K562 (cell line): ENCODE data around the gene GPRIN2. TPM values are rescaled to one million over a fixed set of nuclear protein-coding genes. Genes with fewer than 3 reads are reported as not detected.

Experiments used
- ATAC-seq: fragments of 200-7000 bp; cut with Tn5 transposase; 3 replicates; pipeline ENCODE4 v1.9.1; 2020; ENCODE audit warnings: moderate library complexity
- BruUV-seq: library from RNA; stranded (reverse); fragments of 400-500 nt; replicated peaks from 2 replicates; lab custom pipeline; 2021; lab: Mats Ljungman, UMichigan
- CTCF ChIA-PET: fragments of 300-600 bp; formaldehyde crosslinking; extraction: SDS; loops from one replicate; lab custom pipeline; 2021; ENCODE audit warnings: low intra/inter-chr PET ratio; lab: Yijun Ruan, JAX
- POLR2A ChIA-PET: fragments of 300-600, 350-650 bp; sonication (Branson Sonifier 250); formaldehyde crosslinking; extraction: SDS; loops from one replicate; lab custom pipeline; 2021; ENCODE audit warnings: antibody characterized with exemption, inconsistent platforms; lab: Yijun Ruan, JAX
- DNase-seq, 4 experiments: peaks; one replicate each; pipeline versions ENCODE4 v3.0.0 to v3.0.0-alpha.2; 2011 to 2018; ENCODE audit warnings: low spot score in 3 of 4, mixed read lengths in 3 of 4; ENCODE audit errors: extremely low read depth in 1 of 4
- FAIRE-seq: peaks from 2 replicates; lab custom pipeline; 2011; peaks lifted over from hg19 to GRCh38; lab: Jason Lieb, UNC
- H2AFZ ChIP-seq: 2 replicates; pipeline ENCODE4 v1.6.0; 2011; ENCODE audit warnings: low read depth, low read length, control low read depth, inconsistent platforms
- H3K27ac ChIP-seq: fragments of 200-600 bp; 3 replicates; pipeline ENCODE4 v1.8.0; 2011; ENCODE audit warnings: low read depth, mild to moderate bottlenecking, control low read depth, inconsistent platforms, low read length, moderate library complexity, mixed read lengths; ENCODE audit errors: extremely low read depth
- H3K27me3 ChIP-seq, 2 experiments: fragments of 300-600 bp in 1 of 2; 2 replicates in 1 of 2; 3 replicates in 1 of 2; pipeline versions ENCODE4 v1.6.0 to v1.8.0; 2011; ENCODE audit warnings: inconsistent platforms in 2 of 2, low read length in 2 of 2, mild to moderate bottlenecking in 1 of 2, mixed read lengths in 1 of 2, moderate library complexity in 1 of 2; ENCODE audit not compliant: control insufficient read depth in 2 of 2, insufficient read depth in 2 of 2
- H3K36me3 ChIP-seq: fragments of 300-600 bp; 3 replicates; pipeline ENCODE4 v1.8.0; 2011; ENCODE audit warnings: mild to moderate bottlenecking, low read length, inconsistent platforms; ENCODE audit not compliant: control insufficient read depth, insufficient read depth
- H3K4me1 ChIP-seq, 2 experiments: fragments of 200-600 bp in 1 of 2; replicated peaks in 1 of 2; 2 replicates in 1 of 2; 3 replicates in 1 of 2; pipeline versions ENCODE4 v1.5.1 to v1.8.0; 2011; ENCODE audit warnings: inconsistent platforms in 2 of 2, low read length in 2 of 2, mild to moderate bottlenecking in 1 of 2, mixed read lengths in 1 of 2, moderate library complexity in 1 of 2; ENCODE audit not compliant: control insufficient read depth in 2 of 2, insufficient read depth in 2 of 2
- H3K4me2 ChIP-seq: 2 replicates; pipeline ENCODE4 v1.6.1; 2011; ENCODE audit warnings: low read length, control low read depth, inconsistent platforms, mixed read lengths; ENCODE audit not compliant: insufficient read depth
- H3K4me3 ChIP-seq: fragments of 200-600 bp; sonication (generic), shearing (Covaris generic); 2 replicates; pipeline ENCODE4 v1.5.1; 2016; ENCODE audit warnings: control low read depth, inconsistent platforms
- H3K79me2 ChIP-seq: fragments of 200-600 bp; 3 replicates; pipeline ENCODE4 v1.8.0; 2011; ENCODE audit warnings: low read length, inconsistent platforms; ENCODE audit not compliant: control insufficient read depth, insufficient read depth
- H3K9ac ChIP-seq, 2 experiments: 2 replicates each; pipeline versions ENCODE4 v1.6.0 to v1.6.1; 2011; ENCODE audit warnings: low read depth in 2 of 2, low read length in 2 of 2, control low read depth in 1 of 2, inconsistent platforms in 1 of 2, mild to moderate bottlenecking in 1 of 2, mixed read lengths in 1 of 2; ENCODE audit not compliant: insufficient read depth in 1 of 2
- H3K9me1 ChIP-seq: one replicate; pipeline ENCODE4 v1.6.0; 2011; ENCODE audit warnings: inconsistent platforms, mild to moderate bottlenecking, low read length, moderate library complexity; ENCODE audit not compliant: control insufficient read depth, insufficient read depth
- H3K9me3 ChIP-seq: replicated peaks from 2 replicates; pipeline ENCODE4 v1.5.1; 2011; ENCODE audit warnings: low read depth, low read length, inconsistent platforms; ENCODE audit not compliant: control insufficient read depth, insufficient read depth
- H4K20me1 ChIP-seq: replicated peaks from 2 replicates; pipeline ENCODE4 v1.6.1; 2011; ENCODE audit warnings: low read length, inconsistent platforms, mixed read lengths; ENCODE audit not compliant: control insufficient read depth, insufficient read depth
- MCM7 ChIP-seq, 2 experiments: fragments of 450-650 bp; IDR thresholded peaks; 2 replicates each; pipeline ENCODE4 v1.6.1; 2016 to 2018
- NELFE ChIP-seq: IDR thresholded peaks from 2 replicates; pipeline ENCODE4 v1.6.1; 2011; ENCODE audit warnings: mild to moderate bottlenecking; ENCODE audit not compliant: insufficient read depth, insufficient read length
- PHB ChIP-seq: fragments of 250-450 bp; sonication (Bioruptor Pico); IDR thresholded peaks from 2 replicates; pipeline ENCODE4 v1.5.0; 2021
- POLR2B ChIP-seq: fragments of 450-650 bp; IDR thresholded peaks from 2 replicates; pipeline ENCODE4 v1.6.1; 2018; ENCODE audit warnings: low read depth; ENCODE audit not compliant: partially characterized antibody
- RB1 ChIP-seq: fragments of 450-650 bp; IDR thresholded peaks from 2 replicates; pipeline ENCODE4 v1.6.1; 2017; ENCODE audit warnings: low read depth, mild to moderate bottlenecking
- RBM15 ChIP-seq: fragments of 200-400 bp; formaldehyde crosslinking; IDR thresholded peaks from 2 replicates; pipeline ENCODE4 v1.6.1; 2018; ENCODE audit warnings: mild to moderate bottlenecking, low read length, moderate library complexity; ENCODE audit not compliant: insufficient read depth
- SREBF2 ChIP-seq: sonication (generic); formaldehyde crosslinking; IDR thresholded peaks from 2 replicates; pipeline ENCODE4 v1.4.0; 2020; ENCODE audit warnings: mild to moderate bottlenecking, missing genetic modification reagents
- WGBS: fragments of 100-300 bp; shearing (Covaris generic); methylation state at CpG from one replicate; pipeline ENCODE4 v1.1.6; 2016; ENCODE audit warnings: low coverage, mixed read lengths; ENCODE audit not compliant: insufficient coverage; ENCODE audit errors: missing lambda C conversion rate; 5-methylcytosine and 5-hydroxymethylcytosine counted together
- in situ Hi-C: fragments of 300-500 bp; cut with MboI; formaldehyde crosslinking; loops from 4 replicates; pipeline ENCODE4 v1.15.0; 2018; ENCODE audit warnings: inconsistent platforms, mixed read lengths
- intact Hi-C: fragments of 100-400 bp; cut with micrococcal nuclease; formaldehyde crosslinking; loops from 2 replicates; pipeline ENCODE4 v1.14.2; 2022
- polyA plus RNA-seq, 8 experiments: library from polyadenylated mRNA; depleted of rRNA in 4 of 8; stranded (reverse) in 5 of 8; unstranded in 3 of 8; fragments of >200 nt; fragmentation: Nextera tagmentation in 2 of 8; fragmentation: Illumina TruSeq in 1 of 8; extraction: Ambion mirVana in 2 of 8; extraction: Trizol in 1 of 8; gene quantifications; 2 replicates each; pipeline versions ENCODE4 v1.2.1 to v1.2.3, GENCODE V29; 2011 to 2014; ENCODE audit warnings: inconsistent platforms in 1 of 8, missing spikeins in 1 of 8
- total RNA-seq, 7 experiments: library from RNA; depleted of rRNA in 6 of 7; stranded (reverse); fragments of >200 nt in 6 of 7; fragmentation: Illumina TruSeq in 2 of 7; extraction: Trizol in 2 of 7; gene quantifications; 2 replicates each; pipeline versions ENCODE4 v1.2.1 to v1.2.3, GENCODE V29; 2011 to 2021; ENCODE audit warnings: low replicate concordance in 1 of 7
- TF ChIP-seq, protein P1 (sequence below): sonication (generic); formaldehyde crosslinking; IDR thresholded peaks from 2 replicates; pipeline ENCODE4 v1.8.1; 2022; ENCODE audit warnings: missing genetic modification reagents
- TF ChIP-seq, protein P2 (sequence below): fragments of 250-450 bp; sonication (Bioruptor Pico); IDR thresholded peaks from 2 replicates; pipeline ENCODE4 v1.4.0; 2020; ENCODE audit warnings: mild to moderate bottlenecking, moderate library complexity, borderline replicate concordance
- TF ChIP-seq, protein P3 (sequence below): fragments of 450-650 bp; IDR thresholded peaks from 2 replicates; pipeline ENCODE4 v1.6.1; 2014; ENCODE audit warnings: low read depth, mild to moderate bottlenecking, moderate library complexity, borderline replicate concordance

The GPRIN2 gene
- total and polyA plus RNA-seq, 9 of the 15 experiments (the other 6 are each of a cell fraction or from before 2014, with no cell fraction given): not detected

DNA sequence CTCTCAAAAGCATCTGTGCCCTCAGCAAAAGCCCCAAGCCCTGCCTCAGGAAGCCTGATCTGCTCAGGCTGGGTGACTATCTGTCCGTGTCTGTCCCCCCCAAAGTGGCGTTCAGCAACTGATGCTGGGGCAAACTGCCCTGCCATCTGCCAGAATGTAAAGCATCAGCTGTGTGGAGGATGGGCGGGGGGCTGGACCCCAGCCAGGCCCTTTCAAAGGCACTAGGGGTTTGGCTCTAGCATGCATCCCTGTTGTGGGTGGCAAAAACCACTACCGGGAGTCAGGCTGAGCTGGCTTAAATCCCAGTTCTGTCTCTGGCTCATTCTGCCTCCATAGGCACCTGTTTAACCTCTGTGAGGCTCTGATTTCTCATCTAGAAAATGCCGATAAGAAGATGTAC, 35.5 kb downstream of the GPRIN2 start:
- Histone ChIP-seq H4K20me1 (no peaks in the 10 kb centered on the region; the same call in none of the 2 replicates), H3K9ac (no peak overlapping the region), H3K9me1 (no peaks in the 10 kb centered on the region), H3K79me2 (no peaks in the 10 kb centered on the region), H3K27ac (no peak overlapping the region), H3K36me3 (no peaks in the 10 kb centered on the region), H3K4me2 (no peak overlapping the region), H3K27me3 (peaks cover 16 to 39% of the 10 kb centered on the region in 2 experiments; a peak in 4 of 5 replicates), H3K4me1 (peaks cover 12 to 15% of the 10 kb centered on the region in 2 experiments; a peak in 4 of 5 replicates), H2AFZ (no peak overlapping the region), H3K4me3 (no peak overlapping the region), H3K9me3 (0 out of 2 replicates have a peak, but pooled peaks cover 1% of the 10 kb centered on the region)
- ChIA-PET POLR2A (interaction anchor here (0.7 to 0.8 kb wide), 2 partner anchors 238 to 581 kb away, joined by 3 read pairs; no protein-coding TSS in a partner anchor), CTCF (no interaction called here)
- FAIRE-seq (no peak), DNase-seq (no peak), ATAC-seq (no peak)
- no peak for TF ChIP-seq RB1
- TF ChIP-seq, protein P1, sequence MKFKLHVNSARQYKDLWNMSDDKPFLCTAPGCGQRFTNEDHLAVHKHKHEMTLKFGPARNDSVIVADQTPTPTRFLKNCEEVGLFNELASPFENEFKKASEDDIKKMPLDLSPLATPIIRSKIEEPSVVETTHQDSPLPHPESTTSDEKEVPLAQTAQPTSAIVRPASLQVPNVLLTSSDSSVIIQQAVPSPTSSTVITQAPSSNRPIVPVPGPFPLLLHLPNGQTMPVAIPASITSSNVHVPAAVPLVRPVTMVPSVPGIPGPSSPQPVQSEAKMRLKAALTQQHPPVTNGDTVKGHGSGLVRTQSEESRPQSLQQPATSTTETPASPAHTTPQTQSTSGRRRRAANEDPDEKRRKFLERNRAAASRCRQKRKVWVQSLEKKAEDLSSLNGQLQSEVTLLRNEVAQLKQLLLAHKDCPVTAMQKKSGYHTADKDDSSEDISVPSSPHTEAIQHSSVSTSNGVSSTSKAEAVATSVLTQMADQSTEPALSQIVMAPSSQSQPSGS (CRISPR knock-in tag): 0 out of 2 replicates have a peak, but pooled peaks have one; percentile 6
- 2% methylated on average over 5 of the region's 5 CpGs for WGBS
- intact Hi-C loops: no loop called here
- in situ Hi-C loops: loop anchor here (5.0 kb wide), 1 partner anchor 1356 kb away; no protein-coding TSS in a partner anchor
- no TSS peak for BruUV-seq

DNA sequence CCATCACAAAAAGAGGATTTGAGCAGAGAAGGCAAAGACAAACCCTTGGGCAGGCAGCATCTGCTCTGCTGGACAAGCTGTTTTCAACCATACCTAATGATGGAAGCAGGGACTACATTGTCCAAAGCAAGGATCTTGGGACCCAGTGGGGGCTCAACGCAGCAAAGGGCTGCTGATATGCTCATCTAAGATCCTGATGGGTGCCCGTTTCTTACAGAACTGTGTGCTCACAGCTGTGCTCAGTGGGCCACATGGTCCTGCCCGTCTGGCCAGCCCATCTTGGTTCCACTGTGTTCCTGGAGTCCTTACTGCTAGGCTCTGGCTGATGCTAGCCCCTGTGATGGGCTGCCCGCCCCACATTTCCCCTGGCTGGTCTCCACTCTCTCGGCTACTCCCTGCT, 36.1 kb downstream of the GPRIN2 start:
- Histone ChIP-seq H3K4me1 (peaks cover 12 to 15% of the 10 kb centered on the region in 2 experiments; a peak in 4 of 5 replicates), H3K9me1 (no peaks in the 10 kb centered on the region), H3K36me3 (no peaks in the 10 kb centered on the region), H3K4me2 (no peak overlapping the region), H3K4me3 (no peak overlapping the region), H3K79me2 (no peaks in the 10 kb centered on the region), H3K27ac (no peak overlapping the region), H3K9ac (no peak overlapping the region), H4K20me1 (no peaks in the 10 kb centered on the region; the same call in none of the 2 replicates), H3K9me3 (no peaks in the 10 kb centered on the region), H3K27me3 (peaks cover 16 to 43% of the 10 kb centered on the region in 2 experiments; a peak in 4 of 5 replicates), H2AFZ (no peak overlapping the region)
- WGBS: 1% methylated on average over 5 of the region's 5 CpGs
- ATAC-seq (no peak), DNase-seq (no peak), FAIRE-seq (no peak)
- intact Hi-C loops (no loop called here), in situ Hi-C loops (loop anchor here (5.0 kb wide), 1 partner anchor 1357 kb away; no protein-coding TSS in a partner anchor)
- CTCF ChIA-PET: no interaction called here
- no TSS peak for BruUV-seq
- POLR2A ChIA-PET: interaction anchor here (0.7 kb wide), 2 partner anchors 8 to 580 kb away, joined by 3 to 4 read pairs; no protein-coding TSS in a partner anchor
- TF ChIP-seq NELFE (no peak), PHB (CRISPR knock-in tag) (no peak), POLR2B (no peak), SREBF2 (no peak), MCM7 (IDR thresholded peaks at IDR 0.05) (no peak), RBM15 (no peak)
- TF ChIP-seq, protein P2, sequence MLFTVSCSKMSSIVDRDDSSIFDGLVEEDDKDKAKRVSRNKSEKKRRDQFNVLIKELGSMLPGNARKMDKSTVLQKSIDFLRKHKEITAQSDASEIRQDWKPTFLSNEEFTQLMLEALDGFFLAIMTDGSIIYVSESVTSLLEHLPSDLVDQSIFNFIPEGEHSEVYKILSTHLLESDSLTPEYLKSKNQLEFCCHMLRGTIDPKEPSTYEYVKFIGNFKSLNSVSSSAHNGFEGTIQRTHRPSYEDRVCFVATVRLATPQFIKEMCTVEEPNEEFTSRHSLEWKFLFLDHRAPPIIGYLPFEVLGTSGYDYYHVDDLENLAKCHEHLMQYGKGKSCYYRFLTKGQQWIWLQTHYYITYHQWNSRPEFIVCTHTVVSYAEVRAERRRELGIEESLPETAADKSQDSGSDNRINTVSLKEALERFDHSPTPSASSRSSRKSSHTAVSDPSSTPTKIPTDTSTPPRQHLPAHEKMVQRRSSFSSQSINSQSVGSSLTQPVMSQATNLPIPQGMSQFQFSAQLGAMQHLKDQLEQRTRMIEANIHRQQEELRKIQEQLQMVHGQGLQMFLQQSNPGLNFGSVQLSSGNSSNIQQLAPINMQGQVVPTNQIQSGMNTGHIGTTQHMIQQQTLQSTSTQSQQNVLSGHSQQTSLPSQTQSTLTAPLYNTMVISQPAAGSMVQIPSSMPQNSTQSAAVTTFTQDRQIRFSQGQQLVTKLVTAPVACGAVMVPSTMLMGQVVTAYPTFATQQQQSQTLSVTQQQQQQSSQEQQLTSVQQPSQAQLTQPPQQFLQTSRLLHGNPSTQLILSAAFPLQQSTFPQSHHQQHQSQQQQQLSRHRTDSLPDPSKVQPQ (CRISPR knock-in tag): no peak
- TF ChIP-seq, protein P3, sequence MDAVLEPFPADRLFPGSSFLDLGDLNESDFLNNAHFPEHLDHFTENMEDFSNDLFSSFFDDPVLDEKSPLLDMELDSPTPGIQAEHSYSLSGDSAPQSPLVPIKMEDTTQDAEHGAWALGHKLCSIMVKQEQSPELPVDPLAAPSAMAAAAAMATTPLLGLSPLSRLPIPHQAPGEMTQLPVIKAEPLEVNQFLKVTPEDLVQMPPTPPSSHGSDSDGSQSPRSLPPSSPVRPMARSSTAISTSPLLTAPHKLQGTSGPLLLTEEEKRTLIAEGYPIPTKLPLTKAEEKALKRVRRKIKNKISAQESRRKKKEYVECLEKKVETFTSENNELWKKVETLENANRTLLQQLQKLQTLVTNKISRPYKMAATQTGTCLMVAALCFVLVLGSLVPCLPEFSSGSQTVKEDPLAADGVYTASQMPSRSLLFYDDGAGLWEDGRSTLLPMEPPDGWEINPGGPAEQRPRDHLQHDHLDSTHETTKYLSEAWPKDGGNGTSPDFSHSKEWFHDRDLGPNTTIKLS: no peak
